Type B pancreatic cell (in vitro differentiated cells): ENCODE measurements around the gene TMEM238L. TPM values are rescaled to one million over a fixed set of nuclear protein-coding genes. Genes with fewer than 3 reads are reported as not detected.

Experiments
- DNase-seq: peaks from one replicate; pipeline ENCODE4 v3.0.0; 2021; ENCODE audit warnings: mixed read lengths; ENCODE audit not compliant: unreplicated experiment; ENCODE audit errors: extremely low spot score
- H3K27ac Mint-ChIP-seq: 2 replicates; pipeline ENCODE4 v1.8.0; 2021; ENCODE audit warnings: mild to moderate bottlenecking, mixed read lengths
- H3K27me3 Mint-ChIP-seq: 2 replicates; pipeline ENCODE4 v1.8.0; 2021; ENCODE audit warnings: mixed read lengths
- H3K36me3 Mint-ChIP-seq: 2 replicates; pipeline ENCODE4 v1.8.0; 2021; ENCODE audit warnings: mixed read lengths
- H3K4me1 Mint-ChIP-seq: one replicate; pipeline ENCODE4 v1.8.0; 2021; ENCODE audit warnings: mixed read lengths; ENCODE audit not compliant: unreplicated experiment
- H3K4me3 Mint-ChIP-seq: 2 replicates; pipeline ENCODE4 v1.8.0; 2021; ENCODE audit warnings: mild to moderate bottlenecking, mixed read lengths
- H3K9me3 Mint-ChIP-seq: 2 replicates; pipeline ENCODE4 v1.8.0; 2021; ENCODE audit warnings: mixed read lengths
- total RNA-seq: library from RNA; stranded (reverse); gene quantifications from 2 replicates; pipeline ENCODE4 v1.2.1, GENCODE V29; 2021; ENCODE audit warnings: low replicate concordance
- TF ChIP-seq, protein P1 (sequence below): fragments of 200-600 bp; sonication (generic); conservative IDR thresholded peaks from 2 replicates; pipeline ENCODE4 v1.5.0; 2021; ENCODE audit warnings: antibody characterized with exemption, mild to moderate bottlenecking

TMEM238L gene
- total RNA-seq, 1 donor from 2014 or later: not detected

DNA sequence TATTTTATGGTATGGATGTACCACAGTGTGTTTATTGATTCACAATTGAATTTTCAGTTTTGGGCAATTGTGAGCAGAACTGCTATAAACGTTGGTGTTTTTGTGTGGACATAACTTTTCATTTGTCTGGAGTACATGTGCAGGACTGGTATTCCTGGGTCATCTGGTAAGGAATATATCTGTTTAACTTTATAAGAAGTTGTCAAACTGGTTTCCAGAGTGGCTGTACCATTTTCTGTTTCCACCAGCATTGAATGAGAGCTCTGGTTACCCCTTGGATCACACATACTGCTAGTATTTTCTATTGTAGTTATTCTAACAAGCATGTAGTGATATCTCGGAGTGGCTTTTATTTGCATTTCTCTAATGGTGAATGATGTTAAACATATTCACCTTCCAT is 24.3 kb downstream of the TMEM238L start:
- Mint-ChIP-seq H3K9me3 (no peaks in the 10 kb centered on the region), H3K27ac (peak overlapping the region; percentile 41)

DNA sequence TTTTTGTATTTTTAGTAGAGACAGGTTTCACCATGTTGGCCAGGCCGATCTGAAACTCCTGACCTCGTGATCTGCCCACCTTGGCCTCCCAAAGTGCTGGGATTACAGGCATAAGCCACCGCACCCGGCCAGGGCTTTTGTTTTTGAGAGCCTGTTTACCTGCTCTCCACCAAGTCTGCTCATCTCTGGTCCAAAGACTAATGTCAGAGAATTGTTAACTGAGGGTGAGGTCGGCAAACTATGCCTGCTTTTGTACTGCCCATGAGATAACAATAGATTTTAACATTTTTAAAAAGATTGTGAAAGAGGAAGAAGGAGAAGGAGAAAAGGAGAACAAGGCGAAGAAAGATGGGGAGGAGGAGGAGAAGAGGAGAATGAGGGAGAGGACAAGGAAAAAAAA is 26.0 kb downstream of the TMEM238L start:
- no peak overlapping the region for H3K27ac Mint-ChIP-seq
- no peaks in the 10 kb centered on the region for H3K27me3 Mint-ChIP-seq
- TF ChIP-seq, protein P1, sequence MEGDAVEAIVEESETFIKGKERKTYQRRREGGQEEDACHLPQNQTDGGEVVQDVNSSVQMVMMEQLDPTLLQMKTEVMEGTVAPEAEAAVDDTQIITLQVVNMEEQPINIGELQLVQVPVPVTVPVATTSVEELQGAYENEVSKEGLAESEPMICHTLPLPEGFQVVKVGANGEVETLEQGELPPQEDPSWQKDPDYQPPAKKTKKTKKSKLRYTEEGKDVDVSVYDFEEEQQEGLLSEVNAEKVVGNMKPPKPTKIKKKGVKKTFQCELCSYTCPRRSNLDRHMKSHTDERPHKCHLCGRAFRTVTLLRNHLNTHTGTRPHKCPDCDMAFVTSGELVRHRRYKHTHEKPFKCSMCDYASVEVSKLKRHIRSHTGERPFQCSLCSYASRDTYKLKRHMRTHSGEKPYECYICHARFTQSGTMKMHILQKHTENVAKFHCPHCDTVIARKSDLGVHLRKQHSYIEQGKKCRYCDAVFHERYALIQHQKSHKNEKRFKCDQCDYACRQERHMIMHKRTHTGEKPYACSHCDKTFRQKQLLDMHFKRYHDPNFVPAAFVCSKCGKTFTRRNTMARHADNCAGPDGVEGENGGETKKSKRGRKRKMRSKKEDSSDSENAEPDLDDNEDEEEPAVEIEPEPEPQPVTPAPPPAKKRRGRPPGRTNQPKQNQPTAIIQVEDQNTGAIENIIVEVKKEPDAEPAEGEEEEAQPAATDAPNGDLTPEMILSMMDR: no peak
- no peaks in the 10 kb centered on the region for H3K9me3 Mint-ChIP-seq
- no peak for DNase-seq
- no peak overlapping the region for H3K4me3 Mint-ChIP-seq
- H3K36me3 Mint-ChIP-seq: no peaks in the 10 kb centered on the region
- H3K4me1 Mint-ChIP-seq: peaks cover 7% of the 10 kb centered on the region

More for the DNA sequence above, 24.3 kb downstream of the TMEM238L start:
- H3K36me3 Mint-ChIP-seq: no peaks in the 10 kb centered on the region
- no peak for DNase-seq
- TF ChIP-seq, protein P1: no peak
- H3K4me3 Mint-ChIP-seq: no peak overlapping the region
- H3K4me1 Mint-ChIP-seq: no peaks in the 10 kb centered on the region
- no peaks in the 10 kb centered on the region for H3K27me3 Mint-ChIP-seq

DNA sequence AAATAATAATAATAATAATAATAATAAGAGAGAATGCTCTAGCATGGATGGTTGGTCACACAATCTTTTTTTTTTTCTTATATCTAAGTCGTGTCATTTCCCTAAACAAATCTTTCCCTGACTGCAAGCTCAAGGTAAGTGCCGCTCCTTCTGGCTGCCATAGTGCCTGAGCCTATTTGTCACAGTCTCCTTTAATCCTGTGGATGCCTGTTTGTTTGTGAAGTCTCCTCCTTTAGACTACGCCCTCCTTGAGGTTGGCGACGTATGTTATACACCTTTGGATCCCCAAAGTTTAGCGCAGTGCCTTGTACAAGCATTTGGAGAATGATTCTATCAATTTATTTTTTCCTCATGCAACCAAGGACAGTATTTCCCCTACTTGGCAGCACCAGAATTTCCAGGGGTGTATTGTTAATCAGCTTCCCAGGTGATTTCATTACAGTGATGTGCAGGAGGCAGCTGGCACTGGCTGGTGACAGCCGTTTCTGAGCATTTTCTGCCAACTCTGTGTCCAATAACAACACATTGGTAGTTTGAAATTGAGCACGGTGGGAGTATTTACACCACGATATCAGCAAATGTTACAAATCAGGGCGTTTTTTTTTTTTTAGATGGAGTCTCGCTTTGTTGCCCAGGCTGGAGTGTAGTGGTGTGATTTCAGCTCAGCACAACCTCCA is 26.6 kb downstream of the TMEM238L start:
- Mint-ChIP-seq H3K9me3 (no peaks in the 10 kb centered on the region), H3K27ac (no peak overlapping the region), H3K27me3 (no peaks in the 10 kb centered on the region), H3K4me1 (peaks cover 13% of the 10 kb centered on the region), H3K36me3 (no peaks in the 10 kb centered on the region), H3K4me3 (no peak overlapping the region)
- DNase-seq: no peak
- TF ChIP-seq, protein P1: no peak

DNA sequence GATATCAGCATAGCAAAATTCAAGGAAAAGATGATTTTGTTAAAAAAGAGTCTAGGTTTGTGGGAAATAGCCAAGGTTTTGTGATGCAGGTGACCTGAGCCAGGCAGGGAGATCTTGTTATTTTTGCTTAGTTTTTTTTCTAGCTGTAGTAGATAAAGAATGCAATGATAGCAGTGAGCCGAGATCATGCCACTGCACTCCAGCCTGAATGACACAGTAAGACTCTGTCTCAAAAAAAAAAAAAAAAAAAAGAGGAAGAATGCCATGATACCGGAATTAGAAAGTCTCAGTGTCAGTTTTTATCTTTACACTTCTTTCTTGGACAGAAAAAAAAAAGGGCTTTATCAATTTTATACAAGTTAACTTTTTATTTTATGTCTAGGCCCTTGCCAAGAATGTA is 27.5 kb downstream of the TMEM238L start:
- Mint-ChIP-seq H3K4me1 (peaks cover 19% of the 10 kb centered on the region), H3K36me3 (no peaks in the 10 kb centered on the region)
- TF ChIP-seq, protein P1: no peak

DNA sequence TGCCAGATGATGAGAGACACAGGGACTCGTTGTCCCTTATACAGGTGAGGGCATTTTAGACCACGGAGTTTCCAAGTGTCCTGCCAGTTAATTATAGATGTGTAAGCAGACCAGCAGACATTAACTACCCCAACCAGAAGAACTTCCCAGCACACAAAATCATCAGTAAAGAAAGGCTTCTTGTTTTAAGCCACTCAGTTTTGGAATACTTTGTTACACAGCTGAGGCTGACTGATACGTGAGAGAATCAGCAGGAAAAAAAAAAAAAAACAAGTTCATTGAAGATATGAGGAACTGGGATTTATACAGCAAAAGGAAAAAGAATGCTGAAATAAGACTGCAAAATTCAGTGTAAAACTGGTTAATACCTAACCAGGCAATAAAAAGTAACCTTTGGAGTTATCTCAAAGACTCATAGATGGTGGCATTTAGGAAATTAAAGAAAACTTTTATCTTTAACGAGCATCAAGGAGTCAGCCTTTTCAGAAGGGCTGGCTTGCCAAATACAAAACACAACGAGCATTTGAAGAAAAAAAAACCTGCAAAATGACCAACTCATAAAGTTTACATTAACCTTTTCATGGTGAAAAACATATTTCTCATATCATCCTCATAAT is 28.1 kb downstream of the TMEM238L start:
- peaks cover 20% of the 10 kb centered on the region for H3K4me1 Mint-ChIP-seq
- no peak overlapping the region for H3K27ac Mint-ChIP-seq
- no peaks in the 10 kb centered on the region for H3K27me3 Mint-ChIP-seq
- no peak overlapping the region for H3K4me3 Mint-ChIP-seq
- TF ChIP-seq, protein P1: no peak
- H3K9me3 Mint-ChIP-seq: no peaks in the 10 kb centered on the region
- H3K36me3 Mint-ChIP-seq: no peaks in the 10 kb centered on the region
- DNase-seq: no peak

More for the DNA sequence above, 27.5 kb downstream of the TMEM238L start:
- Mint-ChIP-seq H3K27me3 (no peaks in the 10 kb centered on the region), H3K4me3 (no peak overlapping the region), H3K27ac (no peak overlapping the region), H3K9me3 (no peaks in the 10 kb centered on the region)
- DNase-seq: no peak
